K562 (cell line): ENCODE data around the gene DGCR2. TPM values are rescaled to one million over a fixed set of nuclear protein-coding genes. Genes with fewer than 3 reads are reported as not detected.
A peak's percentile ranks its signal among the peaks of the same experiment; 100 is the strongest.
"Not testable (repeated sequence)": the region's sequence is repeated elsewhere in the genome, so short reads cannot be mapped to it uniquely, and the experiment has no call there.

ENCODE experiments used
- ATAC-seq: fragments of 200-7000 bp; cut with Tn5 transposase; 3 replicates; pipeline ENCODE4 v1.9.1; 2020; ENCODE audit warnings: moderate library complexity
- BruUV-seq: library from RNA; stranded (reverse); fragments of 400-500 nt; replicated peaks from 2 replicates; lab custom pipeline; 2021; lab: Mats Ljungman, UMichigan
- CTCF ChIA-PET: fragments of 300-600 bp; formaldehyde crosslinking; extraction: SDS; loops from one replicate; lab custom pipeline; 2021; ENCODE audit warnings: low intra/inter-chr PET ratio; lab: Yijun Ruan, JAX
- POLR2A ChIA-PET: fragments of 300-600, 350-650 bp; sonication (Branson Sonifier 250); formaldehyde crosslinking; extraction: SDS; loops from one replicate; lab custom pipeline; 2021; ENCODE audit warnings: antibody characterized with exemption, inconsistent platforms; lab: Yijun Ruan, JAX
- DNase-seq, 4 experiments: peaks; one replicate each; pipeline versions ENCODE4 v3.0.0 to v3.0.0-alpha.2; 2011 to 2018; ENCODE audit warnings: low spot score in 3 of 4, mixed read lengths in 3 of 4; ENCODE audit errors: extremely low read depth in 1 of 4
- FAIRE-seq: peaks from 2 replicates; lab custom pipeline; 2011; peaks lifted over from hg19 to GRCh38; lab: Jason Lieb, UNC
- H2AFZ ChIP-seq: 2 replicates; pipeline ENCODE4 v1.6.0; 2011; ENCODE audit warnings: low read depth, low read length, control low read depth, inconsistent platforms
- H3K27ac ChIP-seq: fragments of 200-600 bp; 3 replicates; pipeline ENCODE4 v1.8.0; 2011; ENCODE audit warnings: low read depth, mild to moderate bottlenecking, control low read depth, inconsistent platforms, low read length, moderate library complexity, mixed read lengths; ENCODE audit errors: extremely low read depth
- H3K27me3 ChIP-seq, 2 experiments: fragments of 300-600 bp in 1 of 2; 2 replicates in 1 of 2; 3 replicates in 1 of 2; pipeline versions ENCODE4 v1.6.0 to v1.8.0; 2011; ENCODE audit warnings: inconsistent platforms in 2 of 2, low read length in 2 of 2, mild to moderate bottlenecking in 1 of 2, mixed read lengths in 1 of 2, moderate library complexity in 1 of 2; ENCODE audit not compliant: control insufficient read depth in 2 of 2, insufficient read depth in 2 of 2
- H3K36me3 ChIP-seq: fragments of 300-600 bp; 3 replicates; pipeline ENCODE4 v1.8.0; 2011; ENCODE audit warnings: mild to moderate bottlenecking, low read length, inconsistent platforms; ENCODE audit not compliant: control insufficient read depth, insufficient read depth
- H3K4me1 ChIP-seq, 2 experiments: fragments of 200-600 bp in 1 of 2; replicated peaks in 1 of 2; 2 replicates in 1 of 2; 3 replicates in 1 of 2; pipeline versions ENCODE4 v1.5.1 to v1.8.0; 2011; ENCODE audit warnings: inconsistent platforms in 2 of 2, low read length in 2 of 2, mild to moderate bottlenecking in 1 of 2, mixed read lengths in 1 of 2, moderate library complexity in 1 of 2; ENCODE audit not compliant: control insufficient read depth in 2 of 2, insufficient read depth in 2 of 2
- H3K4me2 ChIP-seq: 2 replicates; pipeline ENCODE4 v1.6.1; 2011; ENCODE audit warnings: low read length, control low read depth, inconsistent platforms, mixed read lengths; ENCODE audit not compliant: insufficient read depth
- H3K4me3 ChIP-seq: fragments of 200-600 bp; sonication (generic), shearing (Covaris generic); 2 replicates; pipeline ENCODE4 v1.5.1; 2016; ENCODE audit warnings: control low read depth, inconsistent platforms
- H3K79me2 ChIP-seq: fragments of 200-600 bp; 3 replicates; pipeline ENCODE4 v1.8.0; 2011; ENCODE audit warnings: low read length, inconsistent platforms; ENCODE audit not compliant: control insufficient read depth, insufficient read depth
- H3K9ac ChIP-seq, 2 experiments: 2 replicates each; pipeline versions ENCODE4 v1.6.0 to v1.6.1; 2011; ENCODE audit warnings: low read depth in 2 of 2, low read length in 2 of 2, control low read depth in 1 of 2, inconsistent platforms in 1 of 2, mild to moderate bottlenecking in 1 of 2, mixed read lengths in 1 of 2; ENCODE audit not compliant: insufficient read depth in 1 of 2
- H3K9me1 ChIP-seq: one replicate; pipeline ENCODE4 v1.6.0; 2011; ENCODE audit warnings: inconsistent platforms, mild to moderate bottlenecking, low read length, moderate library complexity; ENCODE audit not compliant: control insufficient read depth, insufficient read depth
- H3K9me3 ChIP-seq: replicated peaks from 2 replicates; pipeline ENCODE4 v1.5.1; 2011; ENCODE audit warnings: low read depth, low read length, inconsistent platforms; ENCODE audit not compliant: control insufficient read depth, insufficient read depth
- H4K20me1 ChIP-seq: replicated peaks from 2 replicates; pipeline ENCODE4 v1.6.1; 2011; ENCODE audit warnings: low read length, inconsistent platforms, mixed read lengths; ENCODE audit not compliant: control insufficient read depth, insufficient read depth
- TEAD1 ChIP-seq, 2 experiments: fragments of 450-650 bp in 1 of 2; sonication (generic) in 1 of 2; formaldehyde crosslinking; IDR thresholded peaks; 2 replicates each; pipeline versions ENCODE4 v1.4.0 to v1.8.0; 2020 to 2022; ENCODE audit warnings: mild to moderate bottlenecking in 2 of 2, missing genetic modification reagents in 1 of 2
- ZNF431 ChIP-seq: sonication (generic); formaldehyde crosslinking; IDR thresholded peaks from 2 replicates; pipeline ENCODE4 v1.8.0; 2022; ENCODE audit warnings: mild to moderate bottlenecking, missing genetic modification reagents
- WGBS: fragments of 100-300 bp; shearing (Covaris generic); methylation state at CpG from one replicate; pipeline ENCODE4 v1.1.6; 2016; ENCODE audit warnings: low coverage, mixed read lengths; ENCODE audit not compliant: insufficient coverage; ENCODE audit errors: missing lambda C conversion rate; 5-methylcytosine and 5-hydroxymethylcytosine counted together
- in situ Hi-C: fragments of 300-500 bp; cut with MboI; formaldehyde crosslinking; loops from 4 replicates; pipeline ENCODE4 v1.15.0; 2018; ENCODE audit warnings: inconsistent platforms, mixed read lengths
- intact Hi-C: fragments of 100-400 bp; cut with micrococcal nuclease; formaldehyde crosslinking; loops from 2 replicates; pipeline ENCODE4 v1.14.2; 2022
- polyA plus RNA-seq, 8 experiments: library from polyadenylated mRNA; depleted of rRNA in 4 of 8; stranded (reverse) in 5 of 8; unstranded in 3 of 8; fragments of >200 nt; fragmentation: Nextera tagmentation in 2 of 8; fragmentation: Illumina TruSeq in 1 of 8; extraction: Ambion mirVana in 2 of 8; extraction: Trizol in 1 of 8; gene quantifications; 2 replicates each; pipeline versions ENCODE4 v1.2.1 to v1.2.3, GENCODE V29; 2011 to 2014; ENCODE audit warnings: inconsistent platforms in 1 of 8, missing spikeins in 1 of 8
- total RNA-seq, 7 experiments: library from RNA; depleted of rRNA in 6 of 7; stranded (reverse); fragments of >200 nt in 6 of 7; fragmentation: Illumina TruSeq in 2 of 7; extraction: Trizol in 2 of 7; gene quantifications; 2 replicates each; pipeline versions ENCODE4 v1.2.1 to v1.2.3, GENCODE V29; 2011 to 2021; ENCODE audit warnings: low replicate concordance in 1 of 7
- TF ChIP-seq, protein P1 (sequence below): sonication (generic); formaldehyde crosslinking; IDR thresholded peaks from 2 replicates; pipeline ENCODE4 v1.9.0; 2022; ENCODE audit warnings: mild to moderate bottlenecking, missing genetic modification reagents
- TF ChIP-seq, protein P2 (sequence below): sonication (generic); formaldehyde crosslinking; IDR thresholded peaks from 2 replicates; pipeline ENCODE4 v1.9.0; 2022; ENCODE audit warnings: mild to moderate bottlenecking, missing genetic modification reagents
- TF ChIP-seq, protein P3 (sequence below): sonication (generic); formaldehyde crosslinking; IDR thresholded peaks from 2 replicates; pipeline ENCODE4 v1.8.0; 2022; ENCODE audit warnings: mild to moderate bottlenecking, missing genetic modification reagents

The DGCR2 gene
- total and polyA plus RNA-seq, 9 of the 15 experiments (the other 6 are each of a cell fraction or from before 2014, with no cell fraction given), result 0.69 to 101 (median 56.4) TPM

DNA sequence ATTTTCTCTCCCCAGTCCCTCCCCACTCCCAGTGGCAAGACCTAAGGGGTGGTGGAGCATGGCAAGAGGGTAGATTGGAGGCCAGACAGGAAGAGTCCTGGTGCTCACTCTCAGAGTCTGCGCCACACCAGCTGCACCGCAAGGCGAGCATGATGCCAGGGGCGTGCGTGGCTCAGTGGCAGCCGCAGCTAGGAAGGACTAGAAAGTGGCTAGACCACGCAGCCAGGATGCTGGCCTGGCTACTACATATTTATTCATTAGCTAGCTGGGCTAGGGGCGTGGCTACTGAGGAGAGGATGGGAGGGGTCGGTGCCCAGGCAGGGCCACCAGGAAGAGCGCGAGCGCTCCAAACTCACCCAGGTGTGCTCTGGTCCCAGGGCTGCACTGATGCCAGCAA is 87.5 kb downstream of the DGCR2 start:
- ATAC-seq, H2AFZ ChIP-seq, H3K9me3 ChIP-seq, BruUV-seq, DNase-seq, H3K4me3 ChIP-seq, CTCF ChIA-PET, H3K27ac ChIP-seq, H3K9ac ChIP-seq, H3K79me2 ChIP-seq, H3K4me2 ChIP-seq, FAIRE-seq: not testable (repeated sequence)
- H3K36me3 ChIP-seq, result peaks cover 12% of the 10 kb centered on the region; the same call in 1 of the 3 replicates
- POLR2A ChIA-PET, result interaction anchor here (1.5 kb wide), 1 partner anchor 10 kb away, joined by 7 read pairs; no protein-coding TSS in a partner anchor
- 9% methylated on average over 12 of the region's 12 CpGs for WGBS
- in situ Hi-C loops, result loop anchor here (5.0 kb wide), 1 partner anchor 397 kb away; no protein-coding TSS in a partner anchor
- TF ChIP-seq, protein P1, sequence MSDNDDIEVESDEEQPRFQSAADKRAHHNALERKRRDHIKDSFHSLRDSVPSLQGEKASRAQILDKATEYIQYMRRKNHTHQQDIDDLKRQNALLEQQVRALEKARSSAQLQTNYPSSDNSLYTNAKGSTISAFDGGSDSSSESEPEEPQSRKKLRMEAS, result 0 out of 2 replicates have a peak, but pooled peaks have one; percentile 12
- TF ChIP-seq ZNF431 (CRISPR knock-in tag), result 0 out of 2 replicates have a peak, but pooled peaks have one; percentile 8
- 0 out of 4 replicates have a peak, but pooled peaks of 1 of the 2 experiments have one; percentile 63 for TF ChIP-seq TEAD1 (CRISPR knock-in tag; IDR thresholded peaks at IDR 0.05)
- TF ChIP-seq, protein P2, sequence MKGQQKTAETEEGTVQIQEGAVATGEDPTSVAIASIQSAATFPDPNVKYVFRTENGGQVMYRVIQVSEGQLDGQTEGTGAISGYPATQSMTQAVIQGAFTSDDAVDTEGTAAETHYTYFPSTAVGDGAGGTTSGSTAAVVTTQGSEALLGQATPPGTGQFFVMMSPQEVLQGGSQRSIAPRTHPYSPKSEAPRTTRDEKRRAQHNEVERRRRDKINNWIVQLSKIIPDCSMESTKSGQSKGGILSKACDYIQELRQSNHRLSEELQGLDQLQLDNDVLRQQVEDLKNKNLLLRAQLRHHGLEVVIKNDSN (CRISPR knock-in tag), result peak; percentile 5; the same call in 1 of the 2 replicates
- TF ChIP-seq, protein P3, sequence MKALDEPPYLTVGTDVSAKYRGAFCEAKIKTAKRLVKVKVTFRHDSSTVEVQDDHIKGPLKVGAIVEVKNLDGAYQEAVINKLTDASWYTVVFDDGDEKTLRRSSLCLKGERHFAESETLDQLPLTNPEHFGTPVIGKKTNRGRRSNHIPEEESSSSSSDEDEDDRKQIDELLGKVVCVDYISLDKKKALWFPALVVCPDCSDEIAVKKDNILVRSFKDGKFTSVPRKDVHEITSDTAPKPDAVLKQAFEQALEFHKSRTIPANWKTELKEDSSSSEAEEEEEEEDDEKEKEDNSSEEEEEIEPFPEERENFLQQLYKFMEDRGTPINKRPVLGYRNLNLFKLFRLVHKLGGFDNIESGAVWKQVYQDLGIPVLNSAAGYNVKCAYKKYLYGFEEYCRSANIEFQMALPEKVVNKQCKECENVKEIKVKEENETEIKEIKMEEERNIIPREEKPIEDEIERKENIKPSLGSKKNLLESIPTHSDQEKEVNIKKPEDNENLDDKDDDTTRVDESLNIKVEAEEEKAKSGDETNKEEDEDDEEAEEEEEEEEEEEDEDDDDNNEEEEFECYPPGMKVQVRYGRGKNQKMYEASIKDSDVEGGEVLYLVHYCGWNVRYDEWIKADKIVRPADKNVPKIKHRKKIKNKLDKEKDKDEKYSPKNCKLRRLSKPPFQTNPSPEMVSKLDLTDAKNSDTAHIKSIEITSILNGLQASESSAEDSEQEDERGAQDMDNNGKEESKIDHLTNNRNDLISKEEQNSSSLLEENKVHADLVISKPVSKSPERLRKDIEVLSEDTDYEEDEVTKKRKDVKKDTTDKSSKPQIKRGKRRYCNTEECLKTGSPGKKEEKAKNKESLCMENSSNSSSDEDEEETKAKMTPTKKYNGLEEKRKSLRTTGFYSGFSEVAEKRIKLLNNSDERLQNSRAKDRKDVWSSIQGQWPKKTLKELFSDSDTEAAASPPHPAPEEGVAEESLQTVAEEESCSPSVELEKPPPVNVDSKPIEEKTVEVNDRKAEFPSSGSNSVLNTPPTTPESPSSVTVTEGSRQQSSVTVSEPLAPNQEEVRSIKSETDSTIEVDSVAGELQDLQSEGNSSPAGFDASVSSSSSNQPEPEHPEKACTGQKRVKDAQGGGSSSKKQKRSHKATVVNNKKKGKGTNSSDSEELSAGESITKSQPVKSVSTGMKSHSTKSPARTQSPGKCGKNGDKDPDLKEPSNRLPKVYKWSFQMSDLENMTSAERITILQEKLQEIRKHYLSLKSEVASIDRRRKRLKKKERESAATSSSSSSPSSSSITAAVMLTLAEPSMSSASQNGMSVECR (CRISPR knock-in tag), result peak; percentile 25; the same call in 1 of the 2 replicates
- H3K4me1 ChIP-seq, result peaks cover 0 to 27% of the 10 kb centered on the region in 2 experiments; a peak in 1 of 5 replicates
- H4K20me1 ChIP-seq, result peaks cover 43% of the 10 kb centered on the region
- peaks cover 20 to 33% of the 10 kb centered on the region in 2 experiments; a peak in 4 of 5 replicates for H3K27me3 ChIP-seq
- peaks cover 18% of the 10 kb centered on the region for H3K9me1 ChIP-seq
- intact Hi-C loops, result loop anchor here (5.0 to 10.0 kb wide), 2 partner anchors 143 to 260 kb away; partner anchors contain the start of genes CLTCL1 and SLC25A1
